Right forelimb (tissue), 1 donor: ENCODE measurements around the gene FBXW2.
"Not testable (repeated sequence)": the region's sequence is repeated elsewhere in the genome, so short reads cannot be mapped to it uniquely, and the experiment has no call there.

ENCODE experiments used
- DNase-seq: peaks from one replicate; pipeline ENCODE4 v3.0.0-alpha.2; 2018

FBXW2 gene

DNA sequence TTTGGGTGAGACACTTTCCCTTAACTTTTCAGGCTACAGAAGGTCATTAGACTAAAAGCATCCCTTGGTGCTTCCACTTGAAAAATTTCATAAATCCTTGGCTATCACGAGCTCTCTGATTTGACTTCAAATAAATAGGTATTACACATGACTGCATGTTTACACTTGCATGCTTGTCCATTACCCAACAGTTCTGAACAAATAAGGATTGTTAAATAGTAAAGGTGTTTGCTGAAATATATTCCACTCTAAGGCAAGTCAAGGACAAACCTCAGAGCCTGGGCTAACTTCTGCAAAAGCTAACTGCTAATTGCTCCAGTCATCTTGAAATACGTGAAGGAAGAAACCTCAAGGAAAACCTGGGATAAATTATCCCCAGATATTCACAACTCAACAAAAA is 14.5 kb downstream of the FBXW2 start:
- DNase-seq = no peak

DNA sequence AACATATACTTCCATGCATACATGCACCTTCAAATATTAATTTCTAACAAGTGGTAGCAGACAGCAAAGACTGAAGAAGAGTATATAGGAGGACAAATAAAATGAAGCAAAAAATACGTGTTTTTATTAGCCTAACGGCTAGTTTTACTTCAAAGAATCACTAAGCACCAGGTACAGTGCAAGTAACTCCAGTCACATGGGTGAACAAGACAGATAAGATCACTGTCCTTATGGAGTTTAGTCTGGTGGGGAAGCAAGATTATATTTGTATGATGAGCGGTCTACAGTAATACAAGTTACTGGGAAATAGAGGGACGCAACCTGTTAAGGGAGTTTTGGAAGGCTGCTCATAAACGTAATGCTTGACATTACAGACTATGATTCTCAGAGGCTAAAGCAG is 16.0 kb downstream of the FBXW2 start:
- DNase-seq = no peak

DNA sequence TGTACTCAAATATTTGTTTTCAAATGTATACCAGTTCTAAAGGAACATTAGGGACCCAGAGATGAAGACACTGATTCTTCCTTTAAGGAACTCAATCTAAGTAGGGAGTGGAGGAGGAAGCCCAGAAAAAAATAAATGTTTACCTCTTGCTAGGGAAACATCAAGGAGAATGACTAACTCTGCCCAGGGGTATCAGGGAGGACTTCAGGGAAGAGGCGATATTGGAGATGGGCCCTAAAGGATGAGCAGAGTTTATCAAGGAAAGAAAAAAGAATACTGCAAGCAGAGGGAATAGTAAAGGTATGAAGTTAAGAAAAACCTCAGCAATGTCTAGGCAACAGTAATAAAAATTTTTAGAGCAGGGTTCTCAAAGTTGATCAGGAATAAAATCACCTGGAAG is 16.4 kb downstream of the FBXW2 start:
- no peak for DNase-seq

DNA sequence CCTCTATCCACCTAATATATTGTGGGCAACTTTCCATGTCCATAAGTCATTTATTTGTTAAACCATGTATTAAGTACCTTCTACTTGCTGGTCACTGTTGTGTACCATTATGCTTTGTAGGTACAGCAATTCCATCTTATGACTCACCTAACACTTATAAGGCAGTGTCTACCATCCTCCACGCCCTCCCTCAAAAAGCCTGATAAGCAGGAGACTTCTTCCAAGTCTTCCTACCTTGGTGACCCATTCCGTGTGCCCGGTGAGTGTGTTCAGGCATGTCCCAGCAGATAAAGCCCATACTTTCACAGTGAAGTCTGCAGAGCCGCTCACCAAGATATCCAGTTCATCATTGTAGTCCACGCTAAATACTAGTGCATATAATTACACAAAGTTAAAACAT is 17.4 kb downstream of the FBXW2 start:
- no peak for DNase-seq

DNA sequence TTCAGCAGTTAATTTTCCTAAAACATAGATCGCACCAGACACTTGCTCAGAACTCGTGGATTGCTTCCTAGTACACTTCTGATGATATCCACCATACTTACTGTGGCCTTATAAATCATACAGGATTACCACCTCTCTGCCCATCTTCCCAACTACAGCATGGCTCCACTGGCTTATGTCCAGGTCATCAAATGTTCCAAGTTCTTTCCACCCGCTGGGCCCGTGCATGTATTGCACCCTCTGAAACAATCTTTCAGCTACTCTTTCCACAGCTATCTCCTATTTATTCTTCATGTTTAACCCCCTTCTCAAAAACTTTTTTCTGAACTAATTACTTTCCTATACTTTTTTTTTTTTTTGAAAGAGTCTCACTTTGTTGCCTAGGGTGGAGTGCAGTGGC is 18.5 kb downstream of the FBXW2 start:
- no peak for DNase-seq

DNA sequence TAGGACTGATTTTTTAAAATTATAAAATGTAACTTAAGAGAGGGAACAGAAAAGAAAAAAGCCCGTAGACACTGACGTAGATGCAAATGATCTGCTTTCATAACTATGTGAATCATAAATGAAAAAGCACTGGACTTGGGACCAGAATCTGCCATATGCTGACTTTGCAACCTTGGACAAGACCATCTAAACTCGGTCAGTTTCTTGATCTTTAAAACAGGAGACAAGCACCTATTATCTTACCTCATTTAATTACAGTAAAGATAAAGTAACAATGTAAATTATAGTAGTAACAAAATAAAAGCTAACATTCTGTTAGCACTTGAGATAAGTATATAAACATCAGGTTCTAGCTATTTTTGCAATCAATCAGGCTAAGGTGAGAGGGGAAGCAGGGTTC is 20.0 kb downstream of the FBXW2 start:
- no peak for DNase-seq

DNA sequence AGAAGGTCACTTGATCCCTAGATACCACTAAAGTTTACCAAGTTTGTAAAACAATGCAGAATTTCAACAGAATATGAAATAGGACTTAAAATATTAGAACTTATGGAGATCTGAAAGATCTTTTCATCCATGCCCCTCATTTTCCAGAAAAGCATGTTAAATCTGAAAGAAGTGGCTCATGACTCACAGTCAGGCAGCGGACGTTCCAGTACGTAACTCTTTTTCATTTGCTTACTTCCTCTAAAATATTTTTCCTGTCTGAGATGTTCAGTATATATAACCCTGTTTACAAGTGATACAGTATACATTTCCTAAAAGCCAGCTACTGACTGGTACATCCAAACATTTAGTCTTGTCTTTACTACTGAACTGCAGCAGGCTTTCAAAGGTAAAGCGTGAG is 22.3 kb downstream of the FBXW2 start:
- no peak for DNase-seq

DNA sequence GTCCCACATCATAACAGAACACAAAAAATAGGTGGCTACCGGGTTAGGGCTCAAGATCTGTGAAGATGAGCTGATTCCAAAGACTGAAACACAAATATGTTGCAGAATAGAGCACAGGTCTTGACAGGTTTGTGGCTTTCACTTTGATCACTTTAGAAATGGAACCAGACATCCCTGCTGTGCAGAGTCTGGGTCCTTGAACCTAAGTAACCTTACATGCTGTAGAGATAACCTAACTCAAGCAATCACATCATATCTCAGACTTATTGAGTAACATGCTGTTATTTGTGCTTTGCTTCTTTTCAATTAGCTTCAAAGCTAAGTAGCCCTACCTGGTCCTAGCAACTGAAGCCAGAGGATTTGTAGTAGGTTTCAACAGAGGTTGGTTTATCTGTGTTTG is 24.3 kb downstream of the FBXW2 start:
- no peak for DNase-seq

DNA sequence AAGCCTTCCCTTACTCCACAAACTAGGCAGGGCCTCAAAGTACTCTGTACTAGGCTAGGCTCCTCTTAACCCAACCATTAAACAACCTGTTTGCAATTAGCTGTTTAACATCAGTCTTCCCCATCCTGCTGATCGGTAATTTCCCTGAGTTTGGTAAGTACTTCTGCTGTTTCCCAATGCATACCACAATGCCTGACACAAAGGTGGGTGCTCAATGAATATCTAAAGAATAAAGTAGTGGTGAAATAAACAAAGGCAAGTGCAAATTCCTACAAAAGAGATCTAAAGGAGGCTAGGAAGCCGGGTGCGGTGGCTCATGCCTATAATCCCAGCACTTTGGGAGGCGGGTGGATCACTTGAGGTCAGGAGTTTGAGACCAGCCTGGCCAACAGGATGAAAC is 25.0 kb downstream of the FBXW2 start:
- no peak for DNase-seq

DNA sequence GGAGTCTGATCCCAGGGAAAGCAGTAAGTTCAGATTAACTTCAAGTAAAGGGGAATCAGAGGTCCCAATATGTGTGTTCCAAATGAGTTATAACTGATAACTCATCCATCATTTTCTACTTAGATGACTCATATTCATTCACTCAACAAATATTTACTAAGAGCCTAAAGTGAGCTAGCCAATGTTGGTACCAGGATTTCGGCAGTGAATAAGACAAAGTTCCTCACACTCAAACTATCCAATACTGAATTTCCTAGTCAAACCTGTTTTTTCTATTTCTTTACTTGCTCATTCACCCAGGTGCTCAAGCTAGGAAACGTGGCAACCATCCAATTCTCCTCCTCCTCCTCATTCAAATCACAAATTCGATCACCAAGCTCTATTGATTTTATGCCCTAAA is 25.8 kb downstream of the FBXW2 start:
- no peak for DNase-seq

DNA sequence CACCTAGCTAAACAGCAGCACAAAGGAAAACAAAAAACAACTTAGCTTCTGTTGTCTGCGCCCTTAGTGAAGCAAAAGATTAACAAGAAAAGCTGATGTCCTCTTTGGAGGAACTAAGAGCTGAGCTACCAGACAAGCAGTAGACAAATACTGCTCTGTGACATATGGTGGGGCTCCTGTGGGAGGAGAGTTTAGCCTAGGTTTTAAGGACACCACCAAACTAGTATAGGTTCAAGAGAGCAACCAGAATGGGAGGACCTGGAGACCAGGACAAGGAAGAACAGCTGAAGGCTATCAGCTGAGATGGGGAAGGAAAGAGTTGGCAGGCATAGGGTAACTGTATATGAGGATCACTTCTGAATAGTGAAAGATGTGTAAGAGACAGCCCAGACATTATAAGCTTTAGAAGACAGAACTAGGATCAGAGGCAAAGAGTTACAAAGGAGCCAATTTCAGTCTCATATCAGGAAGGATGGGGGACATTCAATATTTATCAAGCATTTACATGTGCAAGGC is 27.2 kb downstream of the FBXW2 start:
- DNase-seq = no peak

DNA sequence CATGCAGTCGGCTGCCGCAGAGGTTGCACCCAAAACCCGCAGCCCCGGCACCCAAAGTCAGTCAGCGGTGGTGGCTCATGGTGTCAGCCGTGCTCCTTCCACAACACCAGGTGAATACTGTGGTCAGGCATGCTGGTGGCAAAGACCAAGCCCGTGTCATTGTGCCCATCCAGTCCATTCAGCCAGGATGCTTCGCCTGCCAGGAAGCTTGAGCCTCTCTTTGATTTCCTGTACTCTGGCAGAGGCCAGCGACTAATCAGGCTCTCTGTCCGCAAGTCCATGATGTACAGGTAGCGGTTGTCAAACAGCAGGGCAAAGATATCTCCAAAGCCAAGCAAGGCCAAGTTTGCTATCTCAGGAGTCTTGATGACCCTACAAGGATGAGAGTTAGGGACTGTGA is 28.7 kb downstream of the FBXW2 start:
- no peak for DNase-seq

DNA sequence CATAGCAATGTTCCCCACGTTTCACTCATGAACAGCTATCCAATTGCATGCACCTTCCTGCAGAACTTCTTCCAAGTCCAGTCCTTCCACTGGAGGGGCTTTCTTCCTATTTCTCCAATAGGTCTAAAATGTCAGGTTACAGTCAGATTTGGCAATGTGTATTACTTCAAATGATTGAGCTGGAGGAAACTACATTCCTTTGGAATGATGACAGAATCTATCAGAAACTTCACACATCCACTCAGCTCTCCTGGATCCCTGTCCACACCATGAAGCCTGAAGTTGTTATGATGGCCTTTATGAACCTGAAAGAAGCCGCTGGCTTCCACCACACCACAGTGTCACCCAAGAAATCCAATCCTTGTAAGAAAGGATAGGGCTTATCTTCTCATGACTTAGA is 32.2 kb downstream of the FBXW2 start:
- DNase-seq = no peak

DNA sequence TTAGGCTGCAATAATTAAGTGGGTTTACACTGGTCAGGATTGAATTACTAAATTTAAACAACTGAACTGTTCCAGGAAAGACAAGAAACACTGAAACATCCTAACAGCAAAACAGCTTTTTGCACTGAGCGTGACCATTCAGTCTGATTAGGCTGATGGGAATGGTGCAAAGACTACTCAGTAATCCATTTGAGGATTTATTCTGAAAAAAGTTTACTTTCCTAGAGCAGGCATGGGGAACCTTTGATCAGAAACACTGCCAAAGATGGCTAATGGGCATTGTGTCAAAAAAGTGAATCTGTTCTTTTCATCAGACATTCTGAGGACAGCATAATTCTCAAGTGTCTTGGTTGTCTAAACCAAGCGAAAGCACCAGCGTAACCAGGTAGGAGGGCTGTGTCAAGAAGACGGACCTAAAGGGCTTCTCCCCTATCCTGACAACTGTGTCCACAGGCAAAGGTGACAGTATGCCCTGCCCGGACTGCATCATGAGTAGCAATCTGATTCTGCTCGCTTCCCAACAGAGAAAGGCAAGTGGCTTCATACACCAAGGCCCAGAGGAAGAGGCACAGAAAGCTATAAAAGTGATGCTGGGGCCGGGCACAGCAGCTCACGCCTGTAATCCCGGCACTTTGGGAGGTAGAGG is 33.3 kb downstream of the FBXW2 start:
- no peak for DNase-seq

DNA sequence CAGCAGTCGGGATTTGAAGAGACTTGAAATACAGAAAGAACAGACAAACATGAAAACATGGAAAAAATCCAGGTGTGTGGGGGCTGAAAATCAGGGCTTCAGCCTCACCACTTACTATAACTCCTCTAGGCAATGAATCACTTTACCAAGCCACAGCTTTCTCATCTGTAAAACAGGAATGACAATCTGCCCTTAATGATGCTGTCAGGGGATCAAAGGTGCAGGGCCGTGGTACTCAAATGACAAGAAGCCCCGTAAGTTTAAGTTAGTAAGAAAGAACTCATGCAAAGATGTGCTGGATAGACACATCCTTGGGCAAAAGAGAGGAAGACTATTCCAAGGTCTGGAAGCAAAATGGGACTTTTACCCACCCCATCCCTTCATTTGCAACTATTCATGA is 34.7 kb downstream of the FBXW2 start:
- DNase-seq = no peak

DNA sequence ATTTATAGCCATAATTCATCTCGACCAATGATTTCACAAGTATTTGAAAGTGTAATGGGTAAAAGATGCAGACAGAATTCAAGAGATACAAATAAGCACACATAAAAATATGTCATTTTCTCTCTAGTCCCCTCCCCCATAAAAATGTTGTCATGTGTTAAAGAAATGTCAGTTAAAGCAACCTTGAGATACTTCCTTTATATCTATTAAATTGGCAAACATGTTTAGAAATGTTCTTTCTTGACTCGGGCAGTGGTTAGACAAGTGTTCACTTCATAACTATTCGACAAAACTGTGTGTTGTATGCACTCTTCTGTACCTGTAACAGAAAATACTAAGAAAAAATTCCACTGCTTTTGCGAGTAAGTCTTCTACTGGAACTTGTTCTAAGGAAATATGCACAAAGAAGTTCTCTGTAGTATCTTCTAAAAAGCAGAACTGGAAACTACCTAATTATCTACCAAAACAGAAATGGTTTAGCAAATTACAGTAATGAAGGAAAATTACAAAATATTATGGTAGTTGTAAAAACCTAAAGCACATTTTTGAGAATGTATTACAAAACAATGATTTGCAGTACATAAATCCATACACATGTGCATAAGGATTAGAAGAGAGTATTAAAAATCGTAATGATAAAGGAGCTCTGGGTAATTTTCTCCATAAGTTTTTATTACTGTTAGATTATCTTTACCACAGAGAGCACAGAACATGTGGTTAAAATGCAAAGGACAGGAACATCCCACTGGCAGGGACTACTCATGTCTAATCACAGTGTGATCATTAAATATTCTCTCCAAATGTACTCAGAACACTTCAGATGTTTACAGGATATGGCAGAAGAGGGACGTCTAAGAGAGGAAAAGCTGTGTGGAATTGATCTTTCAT is 35.9 kb downstream of the FBXW2 start:
- DNase-seq = no peak

DNA sequence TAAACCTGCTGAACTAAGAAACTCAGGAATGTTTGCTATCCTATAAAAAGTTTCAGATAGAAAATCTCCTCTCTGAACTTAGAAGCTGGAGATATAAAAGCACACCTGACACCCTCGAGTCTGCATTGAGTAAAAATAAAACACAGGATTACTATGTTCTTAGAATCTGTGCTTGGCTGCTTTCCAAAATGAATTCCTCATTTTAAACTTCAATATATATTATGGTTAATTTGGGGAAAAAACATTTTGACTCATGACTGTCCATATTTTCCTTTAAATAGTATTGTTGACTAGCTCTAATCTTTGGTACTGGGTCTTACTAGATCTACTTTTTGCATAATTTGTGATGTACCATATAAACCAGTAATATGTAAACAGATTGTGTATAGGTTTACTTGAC is 36.7 kb downstream of the FBXW2 start:
- no peak for DNase-seq

DNA sequence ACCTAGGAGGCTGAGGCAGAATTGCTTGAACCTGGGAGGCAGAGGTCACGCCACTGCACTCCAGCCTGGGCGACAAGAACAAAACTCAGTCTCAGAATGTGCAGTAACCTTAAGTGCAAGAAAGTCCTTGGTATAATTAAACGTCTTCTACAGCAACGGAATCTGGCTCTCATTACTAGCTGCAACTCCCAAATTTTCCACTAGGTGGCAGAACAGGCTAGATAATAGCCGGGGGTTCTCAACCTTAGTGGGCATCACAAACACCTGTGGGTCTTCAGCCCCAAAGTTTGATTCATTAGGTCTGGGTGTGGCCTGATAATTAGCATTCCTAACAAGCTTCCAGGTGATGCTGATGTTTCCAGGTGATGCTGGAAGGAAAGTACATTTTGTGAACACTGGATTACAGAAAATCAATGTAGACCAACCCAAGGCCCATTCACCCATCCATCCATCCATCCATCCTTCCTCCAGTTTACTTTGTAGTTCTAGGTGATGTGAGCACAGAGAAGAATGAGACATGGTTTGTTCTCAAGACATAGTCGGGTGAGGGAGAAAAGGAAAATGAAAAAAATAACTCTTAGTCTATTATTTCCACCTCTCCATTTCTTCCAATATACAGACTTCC is 37.3 kb downstream of the FBXW2 start:
- peak; percentile 67 for DNase-seq

DNA sequence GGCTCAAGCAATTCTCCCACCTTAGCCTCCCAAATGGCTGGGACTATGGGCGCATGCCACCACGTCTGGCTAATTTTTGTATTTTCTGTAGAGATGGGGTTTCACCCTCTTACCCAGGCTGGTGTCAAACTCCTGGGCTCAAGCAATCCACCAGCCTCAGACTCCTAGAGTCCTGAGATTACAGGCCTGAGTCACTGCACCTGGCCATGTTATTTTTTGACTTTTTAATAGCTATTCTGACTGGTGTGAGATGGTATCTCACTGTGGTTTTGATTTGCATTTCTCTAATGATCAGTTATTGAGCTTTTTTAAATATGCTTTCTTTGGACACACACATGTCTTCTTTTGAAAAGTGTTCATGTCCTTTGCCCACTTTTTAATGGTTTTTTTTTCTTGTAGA is 38.2 kb downstream of the FBXW2 start:
- DNase-seq = no peak

DNA sequence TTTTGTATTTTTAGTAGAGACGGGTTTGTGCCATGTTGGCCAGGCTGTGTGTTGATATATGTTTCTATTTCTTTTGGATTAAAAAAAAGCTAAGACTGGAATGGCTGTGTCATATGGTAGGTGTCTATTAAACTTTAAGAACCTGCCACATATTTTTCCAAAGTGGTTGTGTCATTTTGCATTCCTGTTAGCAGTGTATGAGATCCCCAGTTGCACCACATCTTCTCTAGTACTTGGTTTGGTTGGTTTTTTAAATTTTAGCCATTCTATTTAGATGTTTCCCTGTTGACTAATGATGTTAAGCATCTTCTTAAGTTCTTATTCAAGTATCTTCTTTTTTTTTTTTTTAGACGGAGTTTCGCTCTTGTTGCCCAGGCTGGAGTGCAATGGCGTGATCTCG is 42.8 kb downstream of the FBXW2 start:
- no peak for DNase-seq

DNA sequence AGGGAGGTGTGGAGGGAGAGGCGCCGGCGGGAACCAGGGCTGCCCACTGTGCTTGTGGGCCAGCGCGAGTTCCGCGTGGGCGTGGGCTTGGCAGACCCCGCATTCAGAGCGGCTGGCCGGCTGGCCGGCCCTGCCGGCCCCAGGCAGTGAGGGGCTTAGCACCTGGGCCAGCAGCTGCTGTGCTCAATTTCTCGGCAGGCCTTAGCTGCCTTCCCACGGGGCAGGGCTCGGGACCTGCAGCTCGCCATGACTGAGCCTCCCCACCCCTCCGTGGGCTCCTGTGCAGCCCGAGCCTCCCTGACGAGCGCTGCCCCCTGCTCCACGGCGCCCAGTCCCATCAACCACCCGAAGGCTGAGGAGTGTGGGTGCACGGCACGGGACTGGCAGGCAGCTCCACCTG is 46.9 kb downstream of the FBXW2 start:
- not testable (repeated sequence) for DNase-seq

DNA sequence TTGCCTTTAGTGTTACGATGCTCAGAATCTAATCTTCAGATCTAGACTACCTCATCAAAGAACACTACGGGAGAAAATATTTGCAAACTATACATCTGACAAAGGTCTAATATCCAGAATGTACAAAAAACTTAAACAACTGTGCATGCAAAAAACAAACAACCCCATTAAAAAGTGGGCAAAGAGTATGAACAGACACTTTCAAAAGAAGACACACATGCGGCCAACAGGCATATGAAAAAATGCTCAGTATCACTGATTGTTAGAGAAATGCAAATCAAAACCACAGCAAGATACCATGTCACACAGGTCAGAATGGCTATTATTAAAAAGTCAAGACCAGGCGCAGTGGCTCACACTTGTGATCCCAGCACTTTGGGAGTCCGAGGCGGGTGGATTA is 47.9 kb downstream of the FBXW2 start:
- DNase-seq = no peak

DNA sequence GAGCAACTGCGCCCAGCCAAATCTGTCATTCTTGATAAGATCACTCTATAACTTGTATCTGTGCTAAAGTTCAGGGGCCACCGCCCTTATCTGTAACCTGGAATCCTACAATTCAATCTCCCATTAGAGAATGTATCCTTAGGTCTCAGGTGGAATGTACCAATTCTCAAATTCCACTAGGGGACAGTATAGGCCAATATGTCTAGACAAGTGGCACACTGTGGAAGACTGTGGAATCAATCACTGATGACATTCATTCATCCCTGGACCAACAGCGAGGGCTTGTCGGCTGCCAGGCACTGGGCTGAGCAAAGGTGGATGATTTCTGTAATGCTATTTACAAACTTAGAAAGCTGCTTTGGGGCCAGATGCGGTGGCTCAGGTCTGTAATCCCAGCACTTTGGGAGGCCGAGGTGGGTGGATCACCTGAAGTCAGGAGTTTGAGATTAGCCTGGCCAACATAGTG is 50.2 kb downstream of the FBXW2 start:
- no peak for DNase-seq

DNA sequence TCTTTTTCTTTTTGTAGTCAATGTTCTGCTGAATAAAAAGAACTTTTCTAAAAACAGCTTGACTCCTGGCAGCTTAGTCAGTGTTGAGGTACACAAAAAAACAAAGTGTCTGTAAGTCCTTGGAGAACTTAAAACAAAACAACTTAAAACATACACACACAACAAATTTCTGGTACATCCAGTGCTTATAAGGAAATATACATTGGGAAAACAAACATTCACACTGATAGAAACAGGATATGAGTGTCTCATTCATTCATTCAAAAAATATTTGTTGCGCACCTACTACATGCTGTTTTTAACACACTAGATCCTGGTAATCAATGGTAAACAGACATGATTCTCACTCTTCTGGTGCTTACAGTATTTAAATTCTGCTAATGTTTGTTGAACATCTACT is 51.5 kb downstream of the FBXW2 start:
- DNase-seq = no peak
